ENCODE measurements around the gene ANKRD17.

Gene ANKRD17

DNA sequence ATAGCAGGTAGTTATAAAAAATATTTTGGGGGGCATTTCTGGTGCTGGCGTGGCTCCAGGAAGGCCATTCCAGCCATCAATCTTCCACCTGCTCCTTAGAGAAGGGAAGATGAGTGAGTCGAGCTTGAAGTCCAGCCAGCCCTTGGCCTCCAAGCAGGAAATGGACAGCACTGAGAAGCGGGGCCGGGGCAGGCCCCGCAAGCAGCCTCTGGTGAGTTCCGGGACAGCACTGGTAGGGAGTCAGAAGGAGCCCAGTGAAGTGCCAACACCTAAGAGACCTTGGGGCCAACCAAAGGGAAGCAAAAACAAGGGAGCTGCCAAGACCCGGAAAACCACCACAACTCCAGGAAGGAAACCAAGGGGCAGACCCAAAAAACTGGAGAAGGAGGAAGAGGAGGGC, 159.9 kb downstream of the ANKRD17 start:
- H3K4me3 ChIP-seq (ENCODE audit: low read length) = no peak overlapping the region
- no peak for DNase-seq (ENCODE audit: low read depth)
- no peak for TF ChIP-seq CTCF (IDR thresholded peaks at IDR 0.05; ENCODE audit: insufficient read depth, low read depth, low read length, missing control alignments)

GRCh38 chr4:73098016-73098415, 160.6 kb downstream of the ANKRD17 start:
- TF ChIP-seq CTCF (IDR thresholded peaks at IDR 0.05; ENCODE audit: insufficient read depth, low read depth, low read length, missing control alignments) = no peak

DNA sequence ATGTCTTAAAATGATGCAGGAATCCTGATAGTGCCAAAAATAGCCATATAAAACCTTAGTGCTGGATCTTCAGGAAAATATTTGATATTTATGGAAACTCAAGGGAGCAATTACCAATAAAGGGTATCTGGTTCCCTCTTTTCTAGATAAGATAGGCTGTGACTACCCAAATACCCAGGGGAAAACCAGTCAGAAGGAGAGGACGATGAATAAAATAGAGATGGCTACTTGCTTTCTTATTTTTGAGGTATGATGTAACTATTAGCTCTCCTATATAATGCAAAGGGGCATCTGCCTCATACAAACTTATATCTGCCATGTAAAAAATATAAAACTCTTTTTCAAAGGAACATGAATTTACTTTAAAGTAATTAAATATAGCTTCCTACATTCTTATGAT, 165.7 kb downstream of the ANKRD17 start:
- no peak for DNase-seq (ENCODE audit: low read depth)
- TF ChIP-seq CTCF (IDR thresholded peaks at IDR 0.05; ENCODE audit: insufficient read depth, low read depth, low read length, missing control alignments) = no peak
- no peak overlapping the region for H3K4me3 ChIP-seq (ENCODE audit: low read length)

More at GRCh38 chr4:73098016-73098415, 160.6 kb downstream of the ANKRD17 start:
- no peak for DNase-seq (ENCODE audit: low read depth)
- H3K4me3 ChIP-seq (ENCODE audit: low read length) = no peak overlapping the region

DNA sequence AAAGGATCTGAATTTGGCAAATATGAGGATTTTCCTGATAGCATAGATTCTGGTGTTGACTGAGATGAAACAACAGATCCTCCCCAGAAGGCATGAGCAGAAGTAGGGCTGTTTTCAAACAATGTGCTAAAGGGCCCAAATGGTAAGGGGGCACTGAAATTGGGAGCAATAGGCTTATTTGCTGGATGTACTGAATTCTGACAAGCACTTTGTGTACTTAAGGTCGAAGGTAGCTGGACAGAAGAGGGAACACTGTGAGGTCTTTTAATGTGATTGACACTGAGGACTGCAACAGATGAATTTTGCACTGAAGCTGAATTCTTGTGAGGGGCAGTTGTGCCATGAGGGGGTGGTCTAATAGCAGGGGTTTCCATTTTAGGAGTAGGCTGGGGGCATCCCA, 167.9 kb downstream of the ANKRD17 start:
- H3K4me3 ChIP-seq (ENCODE audit: low read length) = no peak overlapping the region
- TF ChIP-seq CTCF (IDR thresholded peaks at IDR 0.05; ENCODE audit: insufficient read depth, low read depth, low read length, missing control alignments) = no peak
- DNase-seq (ENCODE audit: low read depth) = no peak

GRCh38 chr4:73087871-73088270, 170.7 kb downstream of the ANKRD17 start:
- DNase-seq (ENCODE audit: low read depth) = no peak
- TF ChIP-seq CTCF (IDR thresholded peaks at IDR 0.05; ENCODE audit: insufficient read depth, low read depth, low read length, missing control alignments) = no peak
- H3K4me3 ChIP-seq (ENCODE audit: low read length) = no peak overlapping the region

- no peak overlapping the region for H3K4me3 ChIP-seq (ENCODE audit: low read length)
- TF ChIP-seq CTCF (IDR thresholded peaks at IDR 0.05; ENCODE audit: insufficient read depth, low read depth, low read length, missing control alignments) = no peak
- DNase-seq (ENCODE audit: low read depth) = no peak
These were observed 172.3 kb downstream of the ANKRD17 start for GRCh38 chr4:73086095-73086868.

DNA sequence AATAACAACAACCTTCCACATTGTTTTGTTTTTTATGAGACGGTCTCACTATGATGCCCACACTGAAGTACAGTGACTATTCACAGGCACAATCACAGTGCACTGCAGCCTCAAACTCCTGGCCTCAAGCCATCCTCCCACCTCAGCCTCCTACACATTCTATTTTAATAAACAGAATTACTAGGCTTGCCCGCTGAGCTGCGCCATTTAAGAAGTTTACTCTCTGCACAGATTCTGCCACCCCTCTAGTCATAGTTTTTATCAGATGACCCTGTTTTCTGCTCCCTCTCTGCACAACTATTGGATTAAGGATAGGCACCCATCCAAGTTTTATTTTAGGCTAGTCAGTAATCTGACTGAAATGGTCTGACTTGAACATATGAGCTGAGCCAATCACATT, 177.8 kb downstream of the ANKRD17 start:
- no peak for TF ChIP-seq CTCF (IDR thresholded peaks at IDR 0.05; ENCODE audit: insufficient read depth, low read depth, low read length, missing control alignments)
- DNase-seq (ENCODE audit: low read depth) = no peak
- H3K4me3 ChIP-seq (ENCODE audit: low read length) = no peak overlapping the region
